Stomach (tissue), 9 donors: ENCODE results near the gene SIX2. TPM values are rescaled to one million over a fixed set of nuclear protein-coding genes. Genes with fewer than 3 reads are reported as not detected.

Experiments used
- DNase-seq, 2 donors: peaks; one replicate each; pipeline versions ENCODE4 v3.0.0 to v3.0.0-alpha.2; 2013 to 2019
- H3K27ac ChIP-seq, 5 donors: fragments of 200-600 bp in 4 of 5; sonication (generic) in 4 of 5; one replicate each; pipeline ENCODE4 v1.5.1; 2013 to 2019; ENCODE audit warnings: mild to moderate bottlenecking in 1 of 5, moderate library complexity in 1 of 5
- H3K27me3 ChIP-seq, 3 donors: fragments of 200-600 bp; sonication (generic); one replicate each; pipeline ENCODE4 v1.5.1; 2017 to 2019; ENCODE audit warnings: mixed run types in 1 of 3
- H3K36me3 ChIP-seq, 4 donors: fragments of 200-600 bp; sonication (generic); 1 replicate in 3 of 4; 2 replicates in 1 of 4; pipeline ENCODE4 v1.5.1; 2016 to 2019
- H3K4me1 ChIP-seq, 4 donors: fragments of 200-600 bp; sonication (generic); one replicate each; pipeline ENCODE4 v1.5.1; 2016 to 2019
- H3K4me3 ChIP-seq, 4 donors: fragments of 200-600 bp; sonication (generic) in 3 of 4; one replicate each; pipeline ENCODE4 v1.5.1; 2016 to 2019; ENCODE audit warnings: mild to moderate bottlenecking in 1 of 4
- H3K9me3 ChIP-seq, 4 donors: fragments of 200-600 bp; sonication (generic); one replicate each; pipeline ENCODE4 v1.5.1; 2016 to 2019
- EP300 ChIP-seq: sonication (generic); formaldehyde crosslinking; IDR thresholded peaks from one replicate; pipeline ENCODE4 v1.6.1; 2017; ENCODE audit warnings: antibody characterized with exemption
- POLR2A ChIP-seq, 4 donors: fragments of 450-650 bp; IDR thresholded peaks; one replicate each; pipeline ENCODE4 v1.6.1; 2016; ENCODE audit warnings: antibody characterized with exemption in 4 of 4, control low read depth in 2 of 4, mild to moderate bottlenecking in 1 of 4, moderate library complexity in 1 of 4
- POLR2AphosphoS5 ChIP-seq, 3 donors: sonication (generic); formaldehyde crosslinking; IDR thresholded peaks; one replicate each; pipeline ENCODE4 v1.6.1; 2016; ENCODE audit warnings: antibody characterized with exemption in 3 of 3
- WGBS, 5 donors: extraction: QIAGEN DNeasy Blood & Tissue Kit in 3 of 5; methylation state at CpG; one replicate each; pipeline versions ENCODE4 v1.1.5 to v1.1.7; 2013 to 2018; 5-methylcytosine and 5-hydroxymethylcytosine counted together
- intact Hi-C: fragments of 100-400 bp; cut with DNase I; formaldehyde crosslinking; loops from one replicate; pipeline ENCODE4 v1.15.1; 2023; ENCODE audit warnings: low total_unique reads
- polyA plus RNA-seq, 3 donors: library from polyadenylated mRNA; stranded (reverse); fragments of 200-250 nt; gene quantifications; one replicate each; pipeline ENCODE4 v1.2.3, GENCODE V29; 2013
- total RNA-seq, 5 donors: library from RNA; depleted of rRNA; stranded (reverse); fragments of >200 nt; gene quantifications; one replicate each; pipeline versions ENCODE4 v1.1.0 to v1.2.3, GENCODE V29; 2014 to 2016
- TF ChIP-seq, protein P1 (sequence below), 7 experiments: fragments of 450-650 bp in 4 of 7; fragments of 200-600 bp in 3 of 7; sonication (generic) in 3 of 7; IDR thresholded peaks; one replicate each; pipeline ENCODE4 v1.5.1; 2016 to 2019; ENCODE audit warnings: antibody characterized with exemption in 7 of 7, control low read depth in 2 of 7, mild to moderate bottlenecking in 1 of 7
- donor health status: healthy with polysubstance abuse.
- donor health status: Bipolar disorder and iron deficiency.
- donor health status: healthy.

The SIX2 gene
- total and polyA plus RNA-seq, 8 donors = 0.20 to 17.9 (median 6.2) TPM; not detected in 1

DNA sequence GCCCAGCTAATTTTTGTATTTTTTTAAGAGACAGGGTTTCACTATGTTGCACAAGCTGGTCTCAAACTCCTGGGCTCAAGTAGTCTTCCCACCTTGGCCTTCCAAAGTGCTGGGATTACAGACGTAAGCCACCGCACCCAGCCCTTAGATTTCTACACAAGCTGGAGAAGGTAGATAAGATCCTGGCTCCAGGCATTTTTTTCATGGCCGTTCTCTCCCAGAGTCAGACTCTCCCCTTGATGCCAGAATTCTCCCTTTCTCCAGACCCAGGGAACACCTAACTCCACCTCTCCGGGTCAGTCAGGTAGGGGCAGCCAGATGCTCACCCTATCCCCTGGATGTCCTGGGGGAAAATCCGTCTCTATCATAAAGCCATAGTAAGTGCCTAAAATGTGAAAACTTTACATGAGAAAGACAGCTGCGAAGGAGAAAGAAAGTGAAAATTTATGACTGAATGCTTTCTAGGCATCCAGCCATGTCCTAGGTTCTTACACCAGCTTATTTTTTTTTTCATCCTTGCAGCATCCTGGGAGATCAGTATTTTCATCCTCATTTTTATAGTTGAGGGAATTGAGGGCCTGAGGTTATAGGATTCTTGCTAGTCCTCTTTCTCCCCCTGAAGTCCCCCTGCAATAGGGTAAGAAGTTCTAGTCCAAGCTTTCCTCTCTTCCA lies 51.5 kb downstream of the SIX2 start:
- intact Hi-C loops = loop anchor here (5.0 to 10.0 kb wide), 2 partner anchors 563 to 910 kb away; no protein-coding TSS in a partner anchor
- H3K27ac ChIP-seq = no peak overlapping the region
- TF ChIP-seq, protein P1, sequence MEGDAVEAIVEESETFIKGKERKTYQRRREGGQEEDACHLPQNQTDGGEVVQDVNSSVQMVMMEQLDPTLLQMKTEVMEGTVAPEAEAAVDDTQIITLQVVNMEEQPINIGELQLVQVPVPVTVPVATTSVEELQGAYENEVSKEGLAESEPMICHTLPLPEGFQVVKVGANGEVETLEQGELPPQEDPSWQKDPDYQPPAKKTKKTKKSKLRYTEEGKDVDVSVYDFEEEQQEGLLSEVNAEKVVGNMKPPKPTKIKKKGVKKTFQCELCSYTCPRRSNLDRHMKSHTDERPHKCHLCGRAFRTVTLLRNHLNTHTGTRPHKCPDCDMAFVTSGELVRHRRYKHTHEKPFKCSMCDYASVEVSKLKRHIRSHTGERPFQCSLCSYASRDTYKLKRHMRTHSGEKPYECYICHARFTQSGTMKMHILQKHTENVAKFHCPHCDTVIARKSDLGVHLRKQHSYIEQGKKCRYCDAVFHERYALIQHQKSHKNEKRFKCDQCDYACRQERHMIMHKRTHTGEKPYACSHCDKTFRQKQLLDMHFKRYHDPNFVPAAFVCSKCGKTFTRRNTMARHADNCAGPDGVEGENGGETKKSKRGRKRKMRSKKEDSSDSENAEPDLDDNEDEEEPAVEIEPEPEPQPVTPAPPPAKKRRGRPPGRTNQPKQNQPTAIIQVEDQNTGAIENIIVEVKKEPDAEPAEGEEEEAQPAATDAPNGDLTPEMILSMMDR (IDR thresholded peaks at IDR 0.05) = no peak
- no peak for TF ChIP-seq EP300
- no peak for TF ChIP-seq POLR2A (IDR thresholded peaks at IDR 0.05)
- TF ChIP-seq POLR2AphosphoS5 (IDR thresholded peaks at IDR 0.05) = no peak
- WGBS, 5 donors = 56 to 80% (median 61%) methylated on average over 6 of the region's 6 CpGs
- H3K9me3 ChIP-seq = no peaks in the 10 kb centered on the region
- H3K4me3 ChIP-seq = no peak overlapping the region
- peaks cover 18 to 85% (median 42%) of the 10 kb centered on the region in 3 donors for H3K27me3 ChIP-seq
- no peaks in the 10 kb centered on the region for H3K36me3 ChIP-seq
- DNase-seq = no peak
- H3K4me1 ChIP-seq = peaks cover 21 to 35% (median 34%) of the 10 kb centered on the region in 4 donors

DNA sequence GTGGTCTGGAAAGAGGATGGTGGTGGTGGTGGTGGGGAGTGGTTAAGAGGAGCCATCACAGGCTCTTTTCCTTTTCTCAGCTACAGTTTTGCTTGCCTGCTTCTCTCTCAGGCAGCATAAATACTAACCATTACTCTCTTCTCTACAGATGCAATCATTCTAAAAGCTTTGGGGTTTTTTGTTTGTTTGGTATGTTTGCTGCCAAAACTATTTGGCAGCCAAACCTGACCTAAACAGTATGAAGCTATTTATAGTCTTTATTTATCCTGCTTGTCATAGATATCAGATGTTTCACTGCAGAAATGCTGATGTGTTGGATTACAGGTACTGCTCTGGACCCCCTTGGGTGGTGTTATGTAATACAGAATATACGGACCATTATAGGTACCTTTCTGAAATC lies 52.4 kb downstream of the SIX2 start:
- peaks cover 18 to 87% (median 51%) of the 10 kb centered on the region in 3 donors for H3K27me3 ChIP-seq
- intact Hi-C loops = loop anchor here (5.0 to 10.0 kb wide), 2 partner anchors 562 to 910 kb away; no protein-coding TSS in a partner anchor
- peak in 1 of 2 donors; percentile 62 for DNase-seq
- no peak overlapping the region for H3K27ac ChIP-seq
- peaks cover 30 to 45% (median 44%) of the 10 kb centered on the region in 4 donors for H3K4me1 ChIP-seq
- 39 to 58% (median 54%) methylated on average over 1 of the region's 1 CpG for WGBS, 5 donors
- no peaks in the 10 kb centered on the region for H3K9me3 ChIP-seq
- no peaks in the 10 kb centered on the region for H3K36me3 ChIP-seq
- TF ChIP-seq POLR2AphosphoS5 (IDR thresholded peaks at IDR 0.05) = no peak
- H3K4me3 ChIP-seq = no peak overlapping the region

DNA sequence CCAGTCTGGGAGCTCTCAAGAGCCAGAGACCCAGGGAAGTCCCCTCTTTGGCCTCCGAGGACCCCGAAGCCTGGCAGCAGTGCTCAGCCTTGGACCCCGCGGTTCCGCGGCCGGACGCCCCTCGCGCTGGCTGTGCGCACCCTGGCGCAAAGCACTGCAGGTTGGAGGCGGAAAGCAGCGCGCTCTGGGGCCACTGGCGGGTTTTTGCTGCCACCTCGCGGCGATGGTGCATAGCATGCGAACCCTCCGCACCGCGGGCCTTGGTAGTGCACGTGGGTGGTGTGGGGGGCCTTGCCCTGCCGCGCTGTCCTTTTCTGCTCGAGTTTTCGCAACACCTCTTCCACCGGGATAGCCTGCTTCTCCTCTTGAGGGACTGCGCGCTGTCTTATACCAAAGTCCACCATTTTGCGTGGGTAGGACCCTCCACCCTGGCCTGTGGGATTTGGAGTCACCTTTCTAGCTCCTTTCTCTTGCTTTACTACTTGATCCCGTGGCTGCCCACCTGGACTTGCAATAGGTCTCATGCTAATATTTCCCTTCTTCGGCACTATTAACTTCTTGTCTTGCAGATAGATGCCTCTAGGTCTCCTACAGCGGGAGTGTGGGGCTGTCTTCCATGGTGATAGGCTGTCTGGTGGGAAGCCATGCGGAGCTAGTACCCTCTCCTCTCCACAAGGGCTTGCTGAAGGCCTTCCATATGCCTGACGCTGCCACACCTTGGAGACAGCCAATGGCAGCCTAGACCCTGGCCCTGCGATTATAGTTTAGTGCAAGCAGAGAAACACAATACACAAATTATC lies 53.5 kb downstream of the SIX2 start:
- TF ChIP-seq, protein P1 (IDR thresholded peaks at IDR 0.05) = peak in 5 of 7 experiments; percentile 52 to 89 (median 79)
- no peak for TF ChIP-seq POLR2AphosphoS5 (IDR thresholded peaks at IDR 0.05)
- H3K27me3 ChIP-seq = peaks cover 18 to 87% (median 56%) of the 10 kb centered on the region in 3 donors
- intact Hi-C loops = loop anchor here (5.0 to 10.0 kb wide), 2 partner anchors 561 to 908 kb away; no protein-coding TSS in a partner anchor
- H3K9me3 ChIP-seq = no peaks in the 10 kb centered on the region
- peaks cover 32 to 48% (median 47%) of the 10 kb centered on the region in 4 donors for H3K4me1 ChIP-seq
- 8 to 16% (median 10%) methylated on average over 20 to 38 of the region's 38 CpGs for WGBS, 5 donors
- peak; percentile 73 to 89 for DNase-seq
- H3K36me3 ChIP-seq = no peaks in the 10 kb centered on the region
- no peak overlapping the region for H3K27ac ChIP-seq
- H3K4me3 ChIP-seq = peak overlapping the region; percentile 20 to 39 (median 28)

Other genes starting within 250 kb of the SIX2 start
- not detected for gene SIX3, start 67.8 kb downstream of the SIX2 start, total RNA-seq
- not detected for gene SIX3, start 67.8 kb downstream of the SIX2 start, polyA plus RNA-seq